ENCODE data around the gene INTS1. TPM values are rescaled to one million over a fixed set of nuclear protein-coding genes. Genes with fewer than 3 reads are reported as not detected.

The INTS1 gene
- total and polyA plus RNA-seq, 10 of the 15 experiments (the other 5 are each of a cell fraction or from before 2014, with no cell fraction given): 0.52 to 89.0 (median 15.1) TPM

GRCh38 chr7:1484569-1484968, 19.6 kb downstream of the INTS1 start:
- ChIA-PET POLR2A (no interaction called here), RAD21 (ENCODE audit: unreplicated experiment) (no interaction called here), SMC1A (ENCODE audit: uncharacterized antibody, unreplicated experiment) (no interaction called here), CTCF (no interaction called here)
- Histone ChIP-seq H4K20me1 (ENCODE audit: control insufficient read depth, insufficient read depth) (no peaks in the 10 kb centered on the region), H3K4me2 (ENCODE audit: control insufficient read depth, insufficient read depth) (no peak overlapping the region), H3K36me3 (ENCODE audit: control insufficient read depth in 2 of 2, insufficient read depth in 2 of 2, low read length in 1 of 2) (peaks cover 0 to 36% of the 10 kb centered on the region in 2 experiments; a peak in 2 of 4 replicates), H3K27me3 (replicated peaks in 1 of 2; ENCODE audit: control insufficient read depth in 2 of 2, insufficient read depth in 2 of 2, low read length in 1 of 2) (no peaks in the 10 kb centered on the region), H3K4me3 (no peak overlapping the region), H3K79me2 (ENCODE audit: control insufficient read depth, insufficient read depth, low read length) (no peaks in the 10 kb centered on the region), H3K27ac (ENCODE audit: control insufficient read depth, insufficient read depth) (no peak overlapping the region), H2AFZ (ENCODE audit: control insufficient read depth, low read depth, low read length) (no peak overlapping the region), H3K4me1 (ENCODE audit: control insufficient read depth, insufficient read depth, low read length) (no peaks in the 10 kb centered on the region), H3K9me3 (replicated peaks; ENCODE audit: control insufficient read depth, insufficient read depth, low read length) (no peaks in the 10 kb centered on the region), H3K9ac (ENCODE audit: control insufficient read depth, insufficient read depth, low read length) (no peak overlapping the region)
- DNase-seq (ENCODE audit: low read depth, low spot score) (no peak), ATAC-seq (no peak), FAIRE-seq (no peak)
- TF ChIP-seq FOXM1 (IDR thresholded peaks at IDR 0.05; ENCODE audit: low read depth, low read length) (no peak), LARP7 (IDR thresholded peaks at IDR 0.05) (no peak), POLR2AphosphoS5 (IDR thresholded peaks at IDR 0.05; ENCODE audit: low read length) (no peak), ZBTB33 (IDR thresholded peaks at IDR 0.05) (no peak), IRF5 (IDR thresholded peaks at IDR 0.05; ENCODE audit: borderline replicate concordance) (no peak), ZNF24 (IDR thresholded peaks at IDR 0.05) (no peak), USF2 (IDR thresholded peaks at IDR 0.05; ENCODE audit: borderline replicate concordance, low read depth, low read length) (no peak), SREBF2 (IDR thresholded peaks at IDR 0.05; ENCODE audit: low read length) (no peak), GATAD2B (conservative IDR thresholded peaks at IDR 0.05; ENCODE audit: low read depth) (no peak), ASH2L (IDR thresholded peaks at IDR 0.05; ENCODE audit: borderline replicate concordance, low read depth) (no peak), IKZF1 (conservative IDR thresholded peaks at IDR 0.05) (no peak), KDM1A (IDR thresholded peaks at IDR 0.05; ENCODE audit: borderline replicate concordance) (no peak)
- WGBS (ENCODE audit: insufficient coverage, insufficient replicate concordance, low lambda C conversion rate, missing lambda C conversion rate): 91% methylated on average over 12 of the region's 12 CpGs
- intact Hi-C loops (cut with micrococcal nuclease; ENCODE audit: unreplicated experiment): no loop called here
- in situ Hi-C loops (cut with MboI): no loop called here
- no TSS peak for BruUV-seq (replicated peaks)

Data from GM12878 (cell line).